Neural progenitor cell (in vitro differentiated cells): ENCODE results near the gene SLC18A3.

Experiments
- EZH2phosphoT487 ChIP-seq: fragments of 200-600 bp; sonication (generic); IDR thresholded peaks from 2 replicates; pipeline ENCODE4 v1.6.1; 2017; ENCODE audit warnings: antibody characterized with exemption
- TF ChIP-seq, protein P1 (sequence below): fragments of 200-600 bp; sonication (generic); IDR thresholded peaks from 2 replicates; pipeline ENCODE4 v1.5.1; 2017; ENCODE audit warnings: antibody characterized with exemption, mild to moderate bottlenecking

GRCh38 chr10:49585387-49585786 is 24.7 kb upstream of the SLC18A3 start:
- TF ChIP-seq, protein P1, sequence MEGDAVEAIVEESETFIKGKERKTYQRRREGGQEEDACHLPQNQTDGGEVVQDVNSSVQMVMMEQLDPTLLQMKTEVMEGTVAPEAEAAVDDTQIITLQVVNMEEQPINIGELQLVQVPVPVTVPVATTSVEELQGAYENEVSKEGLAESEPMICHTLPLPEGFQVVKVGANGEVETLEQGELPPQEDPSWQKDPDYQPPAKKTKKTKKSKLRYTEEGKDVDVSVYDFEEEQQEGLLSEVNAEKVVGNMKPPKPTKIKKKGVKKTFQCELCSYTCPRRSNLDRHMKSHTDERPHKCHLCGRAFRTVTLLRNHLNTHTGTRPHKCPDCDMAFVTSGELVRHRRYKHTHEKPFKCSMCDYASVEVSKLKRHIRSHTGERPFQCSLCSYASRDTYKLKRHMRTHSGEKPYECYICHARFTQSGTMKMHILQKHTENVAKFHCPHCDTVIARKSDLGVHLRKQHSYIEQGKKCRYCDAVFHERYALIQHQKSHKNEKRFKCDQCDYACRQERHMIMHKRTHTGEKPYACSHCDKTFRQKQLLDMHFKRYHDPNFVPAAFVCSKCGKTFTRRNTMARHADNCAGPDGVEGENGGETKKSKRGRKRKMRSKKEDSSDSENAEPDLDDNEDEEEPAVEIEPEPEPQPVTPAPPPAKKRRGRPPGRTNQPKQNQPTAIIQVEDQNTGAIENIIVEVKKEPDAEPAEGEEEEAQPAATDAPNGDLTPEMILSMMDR = no peak
- TF ChIP-seq EZH2phosphoT487 = no peak
